H1 (cell line): ENCODE measurements around the gene CCDC8. TPM values are rescaled to one million over a fixed set of nuclear protein-coding genes. Genes with fewer than 3 reads are reported as not detected.

ENCODE experiments used
- CTCF ChIA-PET: fragments of 300-600 bp; sonication (Branson Sonifier 250); formaldehyde crosslinking; loops from one replicate; lab custom pipeline; 2021; ENCODE audit not compliant: partially characterized antibody; lab: Charles Lee
- POLR2A ChIA-PET: fragments of 300-600 bp; sonication (Branson Sonifier 250); formaldehyde crosslinking; loops from one replicate; lab custom pipeline; 2021; ENCODE audit warnings: inconsistent platforms; ENCODE audit not compliant: partially characterized antibody; lab: Charles Lee
- DNase-seq, 2 experiments: peaks; one replicate each; pipeline versions ENCODE4 v3.0.0 to v3.0.0-alpha.2; 2010 to 2022; ENCODE audit warnings: low spot score in 2 of 2, low read depth in 1 of 2, mixed read lengths in 1 of 2
- FAIRE-seq: peaks from 2 replicates; lab custom pipeline; 2011; peaks lifted over from hg19 to GRCh38; lab: Jason Lieb, UNC
- H2AFZ ChIP-seq: 2 replicates; pipeline ENCODE4 v1.8.1; 2012; ENCODE audit warnings: low read length, inconsistent platforms
- H2AK5ac ChIP-seq: 2 replicates; pipeline ENCODE4 v1.6.1; 2013; ENCODE audit warnings: low read depth, low read length
- H2BK120ac ChIP-seq: replicated peaks from 2 replicates; pipeline ENCODE3; 2013; ENCODE audit warnings: low read depth, low read length, inconsistent platforms
- H2BK12ac ChIP-seq: 2 replicates; pipeline ENCODE4 v1.6.1; 2013; ENCODE audit warnings: low read depth, low read length
- H2BK15ac ChIP-seq: 2 replicates; pipeline ENCODE4 v1.6.1; 2013; ENCODE audit warnings: low read length
- H2BK20ac ChIP-seq: 2 replicates; pipeline ENCODE4 v1.6.1; 2013; ENCODE audit warnings: low read length
- H2BK5ac ChIP-seq: 2 replicates; pipeline ENCODE4 v1.6.1; 2013; ENCODE audit warnings: low read depth, low read length
- H3K14ac ChIP-seq: 2 replicates; pipeline ENCODE4 v1.6.1; 2013; ENCODE audit warnings: inconsistent platforms; ENCODE audit not compliant: insufficient read length
- H3K18ac ChIP-seq: 2 replicates; pipeline ENCODE4 v1.6.1; 2013; ENCODE audit warnings: low read length; ENCODE audit errors: extremely low read depth
- H3K23ac ChIP-seq: 2 replicates; pipeline ENCODE4 v1.6.1; 2013; ENCODE audit warnings: inconsistent platforms; ENCODE audit not compliant: insufficient read length
- H3K23me2 ChIP-seq: 2 replicates; pipeline ENCODE4 v1.6.1; 2013; ENCODE audit warnings: low read depth, low read length
- H3K27ac ChIP-seq: 2 replicates; pipeline ENCODE4 v1.6.1; 2011; ENCODE audit warnings: low read depth, low read length, inconsistent platforms
- H3K27me3 ChIP-seq, 4 experiments: replicated peaks in 1 of 4; 1 replicate in 1 of 4; 2 replicates in 3 of 4; pipeline versions ENCODE4 v1.6.1 to v1.8.1; 2011 to 2013; ENCODE audit warnings: low read length in 3 of 4, mild to moderate bottlenecking in 3 of 4, inconsistent platforms in 2 of 4, mixed read lengths in 2 of 4, moderate library complexity in 1 of 4; ENCODE audit not compliant: control insufficient read depth in 3 of 4, insufficient read depth in 3 of 4; ENCODE audit errors: extremely low read depth in 1 of 4
- H3K36me3 ChIP-seq, 4 experiments: 2 replicates each; pipeline versions ENCODE4 v1.6.1 to v1.8.1; 2011 to 2013; ENCODE audit warnings: mild to moderate bottlenecking in 4 of 4, low read length in 3 of 4, moderate library complexity in 2 of 4, control low read depth in 1 of 4, inconsistent platforms in 1 of 4; ENCODE audit not compliant: insufficient read depth in 4 of 4, control insufficient read depth in 2 of 4
- H3K4ac ChIP-seq: replicated peaks from 2 replicates; pipeline ENCODE3; 2013; ENCODE audit warnings: low read length, low read depth, mixed read lengths, inconsistent platforms; ENCODE audit not compliant: insufficient read length
- H3K4me1 ChIP-seq, 4 experiments: replicated peaks in 1 of 4; 1 replicate in 1 of 4; 2 replicates in 3 of 4; pipeline versions ENCODE4 v1.6.1 to v1.8.1; 2011 to 2013; ENCODE audit warnings: low read length in 3 of 4, inconsistent platforms in 2 of 4, mixed read lengths in 1 of 4; ENCODE audit not compliant: insufficient read depth in 4 of 4, control insufficient read depth in 3 of 4
- H3K4me2 ChIP-seq, 2 experiments: 2 replicates each; pipeline versions ENCODE4 v1.6.1 to v1.8.1; 2011 to 2013; ENCODE audit warnings: low read depth in 2 of 2, low read length in 2 of 2, control low read depth in 1 of 2, inconsistent platforms in 1 of 2, mild to moderate bottlenecking in 1 of 2; ENCODE audit not compliant: insufficient read depth in 1 of 2
- H3K4me3 ChIP-seq, 4 experiments: fragments of 200-600, 300-600 bp in 1 of 4; sonication (generic), shearing (Covaris generic), sonication (Bioruptor Twin) in 1 of 4; 2 replicates each; pipeline versions ENCODE4 v1.5.1 to v1.8.1; 2011 to 2016; ENCODE audit warnings: low read length in 4 of 4, low read depth in 3 of 4, control low read depth in 2 of 4, inconsistent platforms in 2 of 4, mild to moderate bottlenecking in 2 of 4, mixed read lengths in 1 of 4, moderate library complexity in 1 of 4; ENCODE audit not compliant: insufficient read depth in 2 of 4; ENCODE audit errors: extremely low read depth in 1 of 4
- H3K56ac ChIP-seq: replicated peaks from 2 replicates; pipeline ENCODE3; 2013; ENCODE audit warnings: low read depth, mild to moderate bottlenecking, mixed read lengths, low read length, inconsistent platforms; ENCODE audit not compliant: insufficient read length
- H3K79me1 ChIP-seq: 2 replicates; pipeline ENCODE4 v1.6.1; 2013; ENCODE audit warnings: low read depth, low read length, control low read depth
- H3K79me2 ChIP-seq, 2 experiments: 2 replicates each; pipeline versions ENCODE4 v1.6.1 to v1.8.1; 2012 to 2013; ENCODE audit warnings: low read length in 2 of 2, mild to moderate bottlenecking in 2 of 2, inconsistent platforms in 1 of 2; ENCODE audit not compliant: insufficient read depth in 2 of 2, control insufficient read depth in 1 of 2
- H3K9ac ChIP-seq, 4 experiments: replicated peaks in 1 of 4; 1 replicate in 1 of 4; 2 replicates in 3 of 4; pipeline versions ENCODE4 v1.6.1 to v1.8.1; 2011 to 2013; ENCODE audit warnings: low read depth in 3 of 4, low read length in 3 of 4, control low read depth in 2 of 4, mild to moderate bottlenecking in 2 of 4, moderate library complexity in 2 of 4, inconsistent platforms in 1 of 4; ENCODE audit errors: extremely low read depth in 1 of 4
- H3K9me3 ChIP-seq, 2 experiments: 2 replicates each; pipeline versions ENCODE4 v1.6.1 to v1.8.1; 2012 to 2013; ENCODE audit warnings: mild to moderate bottlenecking in 2 of 2, moderate library complexity in 2 of 2, control low read depth in 1 of 2, inconsistent platforms in 1 of 2, low read depth in 1 of 2, low read length in 1 of 2, mixed read lengths in 1 of 2; ENCODE audit not compliant: insufficient read depth in 2 of 2
- H4K20me1 ChIP-seq, 2 experiments: replicated peaks in 1 of 2; 2 replicates each; pipeline versions ENCODE3 to v1.8.1; 2011 to 2013; ENCODE audit warnings: inconsistent platforms in 2 of 2, low read length in 2 of 2, mild to moderate bottlenecking in 1 of 2; ENCODE audit not compliant: insufficient read depth in 2 of 2, control insufficient read depth in 1 of 2
- H4K5ac ChIP-seq: 2 replicates; pipeline ENCODE4 v1.6.1; 2013; ENCODE audit warnings: low read length, low read depth, mixed read lengths, inconsistent platforms; ENCODE audit not compliant: insufficient read length
- H4K8ac ChIP-seq: 2 replicates; pipeline ENCODE4 v1.8.0; 2013; ENCODE audit warnings: mild to moderate bottlenecking, moderate library complexity, low read length, inconsistent platforms; ENCODE audit not compliant: insufficient read depth; ENCODE audit errors: extremely low read depth
- H4K91ac ChIP-seq: replicated peaks from 2 replicates; pipeline ENCODE3; 2013; ENCODE audit warnings: low read length, mixed read lengths, inconsistent platforms; ENCODE audit not compliant: insufficient read length
- CBX8 ChIP-seq: fragments of 300-800, 300-1000 bp; sonication (generic); IDR thresholded peaks from 2 replicates; pipeline ENCODE4 v1.7.1; 2016; ENCODE audit warnings: low read depth, low read length, borderline replicate concordance
- CHD1 ChIP-seq: IDR thresholded peaks from 2 replicates; pipeline ENCODE4 v1.6.1; 2012; ENCODE audit warnings: low read depth, low read length, improper control_type of control experiment
- FOSL1 ChIP-seq: IDR thresholded peaks from 2 replicates; pipeline ENCODE4 v1.6.1; 2011; ENCODE audit warnings: mild to moderate bottlenecking, low read depth, low read length, moderate library complexity; ENCODE audit not compliant: insufficient read depth
- JUN ChIP-seq: IDR thresholded peaks from 2 replicates; pipeline ENCODE4 v1.6.1; 2011; ENCODE audit warnings: low read depth, mild to moderate bottlenecking, improper control_type of control experiment, low read length
- JUND ChIP-seq: IDR thresholded peaks from 2 replicates; pipeline ENCODE4 v1.6.1; 2011; ENCODE audit warnings: mild to moderate bottlenecking, improper control_type of control experiment, low read length
- POLR2A ChIP-seq, 2 experiments: IDR thresholded peaks; 1 replicate in 1 of 2; 2 replicates in 1 of 2; pipeline ENCODE4 v1.6.1; 2011; ENCODE audit warnings: low read depth in 2 of 2, low read length in 2 of 2, mild to moderate bottlenecking in 2 of 2; ENCODE audit errors: control extremely low read depth in 1 of 2
- RAD21 ChIP-seq, 2 experiments: IDR thresholded peaks in 1 of 2; conservative IDR thresholded peaks in 1 of 2; 2 replicates each; pipeline ENCODE4 v1.6.1; 2011; ENCODE audit warnings: low read depth in 2 of 2, low read length in 2 of 2, improper control_type of control experiment in 1 of 2, inconsistent platforms in 1 of 2, mild to moderate bottlenecking in 1 of 2, moderate library complexity in 1 of 2
- RBBP5 ChIP-seq: IDR thresholded peaks from 2 replicates; pipeline ENCODE4 v1.7.1; 2012; ENCODE audit warnings: low read depth, mild to moderate bottlenecking, inconsistent platforms, low read length, moderate library complexity, borderline replicate concordance
- YY1 ChIP-seq: IDR thresholded peaks from 2 replicates; pipeline ENCODE4 v1.6.1; 2011; ENCODE audit warnings: low read depth, mild to moderate bottlenecking, low read length
- WGBS, 2 experiments: shearing (Covaris generic) in 1 of 2; methylation state at CpG; one replicate each; pipeline versions ENCODE4 v1.1.6 to v1.1.7; 2013 to 2015; ENCODE audit warnings: low lambda C conversion rate in 2 of 2, mixed read lengths in 2 of 2, inconsistent platforms in 1 of 2, low coverage in 1 of 2, missing lambda C conversion rate in 1 of 2; ENCODE audit not compliant: insufficient replicate concordance in 2 of 2, insufficient coverage in 1 of 2, insufficient read length in 1 of 2; ENCODE audit errors: extremely low coverage in 1 of 2, missing lambda C conversion rate in 1 of 2; 5-methylcytosine and 5-hydroxymethylcytosine counted together
- polyA plus RNA-seq, 7 experiments: library from polyadenylated mRNA; depleted of rRNA in 3 of 7; stranded (reverse) in 5 of 7; unstranded in 2 of 7; fragments of >200 nt in 5 of 7; fragments of 200-250 nt in 2 of 7; gene quantifications; 1 replicate in 5 of 7; 2 replicates in 1 of 7; 4 replicates in 1 of 7; pipeline versions ENCODE4 v1.2.1 to v1.2.3, GENCODE V29; 2011 to 2013; ENCODE audit warnings: missing spikeins in 2 of 7, mixed read lengths in 2 of 7
- total RNA-seq: library from RNA; stranded (reverse); fragmentation: NEBNext Ultra II Directional; extraction: Animal tissue kit (Norgen Biotek cat#: 25700); gene quantifications from 2 replicates; pipeline ENCODE4 v1.2.1, GENCODE V29; 2021
- TF ChIP-seq, protein P1 (sequence below): IDR thresholded peaks from 2 replicates; pipeline ENCODE4 v1.6.1; 2012; ENCODE audit warnings: inconsistent platforms
- TF ChIP-seq, protein P2 (sequence below), 3 experiments: IDR thresholded peaks; 1 replicate in 2 of 3; 2 replicates in 1 of 3; pipeline versions ENCODE4 v1.5.1 to v1.6.1; 2011; ENCODE audit warnings: low read length in 3 of 3, mild to moderate bottlenecking in 3 of 3, inconsistent platforms in 2 of 3, low read depth in 1 of 3, moderate library complexity in 1 of 3; ENCODE audit not compliant: insufficient read depth in 1 of 3; ENCODE audit errors: control extremely low read depth in 1 of 3

The CCDC8 gene
- total and polyA plus RNA-seq, 2 of the 8 experiments (the other 6 are each of a cell fraction or from before 2014, with no cell fraction given) = 4.9 to 13.6 TPM

DNA sequence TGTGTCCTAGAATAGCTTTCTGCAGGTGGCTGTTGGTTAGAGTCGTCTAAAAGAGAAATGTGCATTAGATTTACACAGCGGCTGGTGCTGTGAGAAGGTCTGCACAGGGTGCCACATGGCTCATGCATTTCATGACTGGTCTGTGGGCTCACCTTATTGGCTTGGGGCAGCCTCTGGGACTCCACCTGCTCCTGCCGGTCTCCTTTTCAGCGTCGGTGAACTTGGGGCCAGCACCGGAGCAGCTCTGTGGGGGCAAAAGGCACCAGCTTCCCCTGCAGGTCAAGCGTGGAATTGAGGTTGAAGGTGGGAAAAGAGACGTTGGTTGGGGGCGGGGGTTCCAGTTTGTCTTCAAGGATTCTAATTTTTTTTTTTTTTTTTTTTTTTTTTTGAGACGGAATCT is 18.5 kb upstream of the CCDC8 start:
- Histone ChIP-seq H3K4me3 (no peak overlapping the region), H3K9ac (no peak overlapping the region), H2AK5ac (no peak overlapping the region), H4K8ac (no peak overlapping the region), H3K56ac (no peak overlapping the region), H2BK120ac (no peak overlapping the region), H3K4me2 (no peak overlapping the region), H3K14ac (no peak overlapping the region), H3K27ac (no peak overlapping the region), H2BK20ac (no peak overlapping the region), H3K4ac (no peak overlapping the region), H3K23ac (no peak overlapping the region), H3K18ac (no peak overlapping the region), H3K79me2 (no peaks in the 10 kb centered on the region), H2BK15ac (no peak overlapping the region), H3K27me3 (peaks cover 0 to 13% (median 11%) of the 10 kb centered on the region in 4 experiments; a peak in 5 of 7 replicates), H2AFZ (no peak overlapping the region), H3K4me1 (peaks cover 3 to 6% (median 5%) of the 10 kb centered on the region in 4 experiments; a peak in 6 of 7 replicates), H4K91ac (no peak overlapping the region), H2BK5ac (no peak overlapping the region), H3K9me3 (no peaks in the 10 kb centered on the region), H4K5ac (no peak overlapping the region), H3K36me3 (no peaks in the 10 kb centered on the region), H3K79me1 (no peaks in the 10 kb centered on the region), H3K23me2 (peaks cover 4% of the 10 kb centered on the region), H4K20me1 (no peaks in the 10 kb centered on the region), H2BK12ac (no peak overlapping the region)
- peak in 1 of 2 experiments; percentile 76 for DNase-seq
- no peak for FAIRE-seq
- POLR2A ChIA-PET = interaction anchor here (0.9 to 1.2 kb wide), 2 partner anchors 26 to 50 kb away, joined by 3 to 4 read pairs; no protein-coding TSS in a partner anchor
- WGBS, 2 experiments = 37% methylated on average over 9 of the region's 10 CpGs; no CpG with 5 or more reads in 1 of the 2 experiments
- CTCF ChIA-PET = interaction anchor here (0.6 to 4.0 kb wide), 31 partner anchors 10 to 1283 kb away, joined by 3 to 26 read pairs (median 4); partner anchors contain the start of gene PNMA8A
- TF ChIP-seq JUN = no peak
- TF ChIP-seq, protein P1, sequence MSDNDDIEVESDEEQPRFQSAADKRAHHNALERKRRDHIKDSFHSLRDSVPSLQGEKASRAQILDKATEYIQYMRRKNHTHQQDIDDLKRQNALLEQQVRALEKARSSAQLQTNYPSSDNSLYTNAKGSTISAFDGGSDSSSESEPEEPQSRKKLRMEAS = peak; percentile 35; the same call in 1 of the 2 replicates
- TF ChIP-seq FOSL1 = no peak
- TF ChIP-seq CBX8 = no peak
- TF ChIP-seq POLR2A (IDR thresholded peaks at IDR 0.05; ENCODE audit: control extremely low read depth in 1 of 2, low read depth in 2 of 2, low read length in 2 of 2) = no peak
- TF ChIP-seq, protein P2, sequence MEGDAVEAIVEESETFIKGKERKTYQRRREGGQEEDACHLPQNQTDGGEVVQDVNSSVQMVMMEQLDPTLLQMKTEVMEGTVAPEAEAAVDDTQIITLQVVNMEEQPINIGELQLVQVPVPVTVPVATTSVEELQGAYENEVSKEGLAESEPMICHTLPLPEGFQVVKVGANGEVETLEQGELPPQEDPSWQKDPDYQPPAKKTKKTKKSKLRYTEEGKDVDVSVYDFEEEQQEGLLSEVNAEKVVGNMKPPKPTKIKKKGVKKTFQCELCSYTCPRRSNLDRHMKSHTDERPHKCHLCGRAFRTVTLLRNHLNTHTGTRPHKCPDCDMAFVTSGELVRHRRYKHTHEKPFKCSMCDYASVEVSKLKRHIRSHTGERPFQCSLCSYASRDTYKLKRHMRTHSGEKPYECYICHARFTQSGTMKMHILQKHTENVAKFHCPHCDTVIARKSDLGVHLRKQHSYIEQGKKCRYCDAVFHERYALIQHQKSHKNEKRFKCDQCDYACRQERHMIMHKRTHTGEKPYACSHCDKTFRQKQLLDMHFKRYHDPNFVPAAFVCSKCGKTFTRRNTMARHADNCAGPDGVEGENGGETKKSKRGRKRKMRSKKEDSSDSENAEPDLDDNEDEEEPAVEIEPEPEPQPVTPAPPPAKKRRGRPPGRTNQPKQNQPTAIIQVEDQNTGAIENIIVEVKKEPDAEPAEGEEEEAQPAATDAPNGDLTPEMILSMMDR (IDR thresholded peaks at IDR 0.05; ENCODE audit: control extremely low read depth in 1 of 3, insufficient read depth in 1 of 3, low read depth in 1 of 3, low read length in 3 of 3) = peak; percentile 66 to 72 (median 68)
- TF ChIP-seq JUND = no peak
- TF ChIP-seq RBBP5 = no peak
- peak; percentile 67 to 77 for TF ChIP-seq RAD21 (IDR thresholded peaks at IDR 0.05 in 1 of 2, conservative IDR thresholded peaks at IDR 0.05 in 1 of 2; ENCODE audit: low read depth in 2 of 2, low read length in 2 of 2)
- no peak for TF ChIP-seq CHD1
- no peak for TF ChIP-seq YY1
